Parathyroid adenoma (tissue), 2 donors: ENCODE measurements around the gene MAGI1.

Source experiments
- H2AFZ ChIP-seq: fragments of 300-600 bp; sonication (generic); one replicate; pipeline ENCODE4 v1.7.0; 2017; ENCODE audit warnings: antibody characterized with exemption, mild to moderate bottlenecking
- H3K27ac ChIP-seq: fragments of 300-600 bp; sonication (generic); one replicate; pipeline ENCODE4 v1.7.0; 2017
- H3K27me3 ChIP-seq: fragments of 300-600 bp; sonication (generic); one replicate; pipeline ENCODE4 v1.7.0; 2017; ENCODE audit warnings: low read length; ENCODE audit not compliant: control insufficient read depth, insufficient read depth
- H3K36me3 ChIP-seq: fragments of 300-600 bp; sonication (generic); one replicate; pipeline ENCODE4 v1.7.0; 2017; ENCODE audit warnings: low read length; ENCODE audit not compliant: control insufficient read depth, insufficient read depth
- H3K4me1 ChIP-seq: fragments of 300-600 bp; sonication (generic); one replicate; pipeline ENCODE4 v1.7.0; 2017; ENCODE audit warnings: control low read depth
- H3K4me2 ChIP-seq: fragments of 300-600 bp; sonication (generic); one replicate; pipeline ENCODE4 v1.7.0; 2017; ENCODE audit warnings: low read length
- H3K4me3 ChIP-seq: fragments of 300-600 bp; sonication (generic); one replicate; pipeline ENCODE4 v1.7.0; 2017; ENCODE audit warnings: low read depth, low read length
- H3K79me2 ChIP-seq: fragments of 300-600 bp; sonication (generic); one replicate; pipeline ENCODE4 v1.7.0; 2017; ENCODE audit warnings: control low read depth
- H3K9ac ChIP-seq: fragments of 300-600 bp; sonication (generic); one replicate; pipeline ENCODE4 v1.7.0; 2017; ENCODE audit warnings: mild to moderate bottlenecking
- H3K9me3 ChIP-seq: fragments of 300-600 bp; sonication (generic); one replicate; pipeline ENCODE4 v1.7.0; 2017; ENCODE audit warnings: low read length; ENCODE audit not compliant: control insufficient read depth
- CTCF ChIP-seq: fragments of 300-600 bp; sonication (generic); IDR thresholded peaks from one replicate; pipeline ENCODE4 v1.7.0; 2017; ENCODE audit warnings: antibody characterized with exemption, mild to moderate bottlenecking
- donor health status: primary hyperparathyroidism.

The MAGI1 gene

GRCh38 chr3:65662095-65662494, 376.6 kb downstream of the MAGI1 start:
- Histone ChIP-seq H3K79me2 (no peaks in the 10 kb centered on the region), H3K27me3 (no peaks in the 10 kb centered on the region), H3K36me3 (no peaks in the 10 kb centered on the region), H3K4me3 (no peak overlapping the region), H3K4me2 (no peak overlapping the region), H3K4me1 (no peaks in the 10 kb centered on the region), H2AFZ (no peak overlapping the region), H3K9ac (no peak overlapping the region), H3K27ac (no peak overlapping the region), H3K9me3 (no peaks in the 10 kb centered on the region)
- TF ChIP-seq CTCF: no peak

- Histone ChIP-seq H3K9ac (no peak overlapping the region), H2AFZ (no peak overlapping the region), H3K79me2 (no peaks in the 10 kb centered on the region), H3K4me1 (no peaks in the 10 kb centered on the region), H3K36me3 (no peaks in the 10 kb centered on the region), H3K4me3 (no peak overlapping the region), H3K9me3 (no peaks in the 10 kb centered on the region), H3K27me3 (no peaks in the 10 kb centered on the region), H3K27ac (no peak overlapping the region), H3K4me2 (no peak overlapping the region)
- no peak for TF ChIP-seq CTCF
These were observed 378.6 kb downstream of the MAGI1 start for GRCh38 chr3:65660000-65660598.

GRCh38 chr3:65659396-65659795, 379.3 kb downstream of the MAGI1 start:
- Histone ChIP-seq H3K27ac (no peak overlapping the region), H3K9ac (no peak overlapping the region), H3K36me3 (no peaks in the 10 kb centered on the region), H2AFZ (no peak overlapping the region), H3K27me3 (no peaks in the 10 kb centered on the region), H3K4me2 (no peak overlapping the region), H3K9me3 (no peaks in the 10 kb centered on the region), H3K4me1 (no peaks in the 10 kb centered on the region), H3K4me3 (no peak overlapping the region), H3K79me2 (no peaks in the 10 kb centered on the region)
- TF ChIP-seq CTCF: no peak

- Histone ChIP-seq H3K4me3 (no peak overlapping the region), H3K9me3 (no peaks in the 10 kb centered on the region), H3K4me1 (no peaks in the 10 kb centered on the region), H2AFZ (no peak overlapping the region), H3K36me3 (no peaks in the 10 kb centered on the region), H3K9ac (no peak overlapping the region), H3K27ac (no peak overlapping the region), H3K4me2 (no peak overlapping the region), H3K79me2 (no peaks in the 10 kb centered on the region), H3K27me3 (no peaks in the 10 kb centered on the region)
- TF ChIP-seq CTCF: no peak
These were observed 380.3 kb downstream of the MAGI1 start for GRCh38 chr3:65658401-65658800.

GRCh38 chr3:65655061-65655460, 383.7 kb downstream of the MAGI1 start:
- no peak overlapping the region for H2AFZ ChIP-seq
- no peak overlapping the region for H3K27ac ChIP-seq
- H3K27me3 ChIP-seq: no peaks in the 10 kb centered on the region
- no peak overlapping the region for H3K9ac ChIP-seq
- no peaks in the 10 kb centered on the region for H3K79me2 ChIP-seq
- no peaks in the 10 kb centered on the region for H3K4me1 ChIP-seq
- no peaks in the 10 kb centered on the region for H3K9me3 ChIP-seq
- no peak overlapping the region for H3K4me2 ChIP-seq
- H3K36me3 ChIP-seq: no peaks in the 10 kb centered on the region
- TF ChIP-seq CTCF: no peak
- no peak overlapping the region for H3K4me3 ChIP-seq
